Astrocyte of the hippocampus (primary cell): ENCODE results near the gene PKP2.
A peak's percentile ranks its signal among the peaks of the same experiment; 100 is the strongest.
"Not testable (repeated sequence)": the region's sequence is repeated elsewhere in the genome, so short reads cannot be mapped to it uniquely, and the experiment has no call there.

Experiments used
- DNase-seq: peaks from one replicate; pipeline ENCODE4 v3.0.0; 2011; ENCODE audit warnings: low read depth, low spot score

PKP2 gene

GRCh38 chr12:32861658-32862057 is 34.9 kb downstream of the PKP2 start:
- not testable (repeated sequence) for DNase-seq

- DNase-seq = no peak
These were observed 36.4 kb downstream of the PKP2 start for GRCh38 chr12:32860192-32860591.

GRCh38 chr12:32859389-32859788 is 37.2 kb downstream of the PKP2 start:
- DNase-seq = no peak

GRCh38 chr12:32854716-32855115 is 41.9 kb downstream of the PKP2 start:
- DNase-seq = no peak

GRCh38 chr12:32854097-32854496 is 42.5 kb downstream of the PKP2 start:
- no peak for DNase-seq

GRCh38 chr12:32847287-32847686 is 49.3 kb downstream of the PKP2 start:
- no peak for DNase-seq

- DNase-seq = no peak
These were observed 50.5 kb downstream of the PKP2 start for GRCh38 chr12:32846053-32846452.

GRCh38 chr12:32843528-32844095 is 53.0 kb downstream of the PKP2 start:
- peak; percentile 6 for DNase-seq

- DNase-seq = no peak
These were observed 55.5 kb downstream of the PKP2 start for GRCh38 chr12:32841061-32841460.

- no peak for DNase-seq
These were observed 56.7 kb downstream of the PKP2 start for GRCh38 chr12:32839828-32840227.

- no peak for DNase-seq
These were observed 58.6 kb downstream of the PKP2 start for GRCh38 chr12:32837974-32838373.

GRCh38 chr12:32836710-32837109 is 59.9 kb downstream of the PKP2 start:
- no peak for DNase-seq

GRCh38 chr12:32834122-32834521 is 62.5 kb downstream of the PKP2 start:
- DNase-seq = no peak

GRCh38 chr12:32828552-32828951 is 68.0 kb downstream of the PKP2 start:
- no peak for DNase-seq

- no peak for DNase-seq
These were observed 68.5 kb downstream of the PKP2 start for GRCh38 chr12:32828120-32828519.

GRCh38 chr12:32826807-32827412 is 69.7 kb downstream of the PKP2 start:
- no peak for DNase-seq

- DNase-seq = no peak
These were observed 72.0 kb downstream of the PKP2 start for GRCh38 chr12:32824596-32824995.

- DNase-seq = no peak
These were observed 74.2 kb downstream of the PKP2 start for GRCh38 chr12:32822344-32822743.

- no peak for DNase-seq
These were observed 74.9 kb downstream of the PKP2 start for GRCh38 chr12:32821710-32822109.

- peak; percentile 34 for DNase-seq
These were observed 75.3 kb downstream of the PKP2 start for GRCh38 chr12:32821293-32821692.

GRCh38 chr12:32820376-32820931 is 76.1 kb downstream of the PKP2 start:
- DNase-seq = no peak

GRCh38 chr12:32819424-32819823 is 77.2 kb downstream of the PKP2 start:
- DNase-seq = no peak

- DNase-seq = no peak
These were observed 84.7 kb downstream of the PKP2 start for GRCh38 chr12:32811686-32812392.
